ENCODE data around the gene SCN1B.

- TF ChIP-seq POLR2A (IDR thresholded peaks at IDR 0.05) (no peak), CTCF (IDR thresholded peaks at IDR 0.05 in 4 of 5, conservative IDR thresholded peaks at IDR 0.05 in 1 of 5) (no peak)
These were observed 31.5 kb downstream of the SCN1B start for GRCh38 chr19:35061583-35062373.
